ENCODE measurements around the gene BST1. TPM values are rescaled to one million over a fixed set of nuclear protein-coding genes. Genes with fewer than 3 reads are reported as not detected.
A peak's percentile ranks its signal among the peaks of the same experiment; 100 is the strongest.

Gene BST1
- total RNA-seq, 2 experiments from 2014 or later, result 0.40 to 0.95 TPM

- ChIA-PET CTCF (interaction anchor here (1.3 kb wide), 1 partner anchor 12 kb away, joined by 3 read pairs; no protein-coding TSS in a partner anchor), POLR2A (interaction anchor here (0.7 kb wide), 1 partner anchor 98 kb away, joined by 3 read pairs; no protein-coding TSS in a partner anchor)
- Mint-ChIP-seq H3K36me3 (ENCODE audit: low read depth) (peaks cover 5% of the 10 kb centered on the region), H3K9me3 (no peaks in the 10 kb centered on the region), H3K27ac (no peak overlapping the region), H3K4me3 (no peak overlapping the region), H3K4me1 (peaks cover 2% of the 10 kb centered on the region), H3K27me3 (peaks cover 19% of the 10 kb centered on the region)
- DNase-seq, result no peak
These were observed 7.6 kb upstream of the BST1 start for GRCh38 chr4:15695240-15695699.

DNA sequence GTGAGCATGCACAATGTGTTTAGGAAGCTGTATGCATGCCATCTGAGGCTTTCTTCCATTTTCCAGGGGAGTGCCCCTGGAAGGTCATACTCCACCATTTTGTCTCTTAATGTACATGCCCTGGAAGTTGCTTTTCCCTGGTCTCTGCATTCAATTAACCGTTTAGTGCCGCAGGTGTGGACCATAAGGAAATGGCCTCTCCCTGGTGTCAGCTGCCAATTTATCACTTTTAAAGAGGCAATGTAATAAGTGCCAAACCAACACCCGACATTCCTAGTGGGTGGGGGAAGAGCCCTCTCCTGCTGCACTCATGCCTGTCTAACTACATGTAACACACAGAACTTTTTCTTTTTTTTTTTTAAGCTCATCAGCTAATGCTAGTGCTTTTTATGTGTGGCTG is 7.1 kb upstream of the BST1 start:
- Mint-ChIP-seq H3K4me3 (no peak overlapping the region), H3K27me3 (peaks cover 19% of the 10 kb centered on the region), H3K4me1 (peaks cover 2% of the 10 kb centered on the region), H3K36me3 (ENCODE audit: low read depth) (peaks cover 3% of the 10 kb centered on the region), H3K9me3 (no peaks in the 10 kb centered on the region), H3K27ac (no peak overlapping the region)
- ChIA-PET POLR2A (interaction anchor here (0.7 kb wide), 1 partner anchor 97 kb away, joined by 3 read pairs; no protein-coding TSS in a partner anchor), CTCF (no interaction called here)
- no peak for DNase-seq

- H3K36me3 Mint-ChIP-seq (ENCODE audit: low read depth), result no peaks in the 10 kb centered on the region
These were observed 6.0 kb upstream of the BST1 start for GRCh38 chr4:15696866-15697265.

DNA sequence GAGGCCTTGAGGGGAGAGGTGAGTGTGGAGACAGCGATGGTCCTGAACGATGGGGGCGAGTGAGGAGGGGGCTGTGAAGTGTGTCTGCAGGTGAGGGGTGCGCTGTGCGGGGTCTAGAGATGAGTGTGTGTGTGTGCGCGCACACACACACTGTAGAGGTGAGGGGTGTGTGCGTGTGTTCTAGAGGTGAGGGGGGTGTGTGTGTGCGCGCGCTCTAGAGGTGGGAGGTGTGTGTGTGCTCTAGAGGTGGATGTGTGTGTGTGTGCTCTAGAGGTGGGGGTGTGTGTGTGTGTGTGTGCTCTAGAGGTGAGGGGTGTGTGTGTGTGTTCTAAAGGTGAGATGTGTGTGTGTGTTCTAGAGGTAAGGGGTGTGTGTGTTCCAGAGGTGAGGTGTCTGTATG is 574 bp downstream of the BST1 start:
- POLR2A ChIA-PET, result interaction anchor here (3.2 kb wide), 1 partner anchor 21 kb away, joined by 18 read pairs; the partner anchor contains the start of gene FAM200B
- Mint-ChIP-seq H3K4me1 (peaks cover 13% of the 10 kb centered on the region), H3K36me3 (ENCODE audit: low read depth) (no peaks in the 10 kb centered on the region), H3K9me3 (no peaks in the 10 kb centered on the region), H3K27me3 (peaks cover 31% of the 10 kb centered on the region), H3K27ac (no peak overlapping the region), H3K4me3 (peak overlapping the region; percentile 80)
- CTCF ChIA-PET, result interaction anchor here (1.1 kb wide), 1 partner anchor 53 kb away, joined by 3 read pairs; no protein-coding TSS in a partner anchor
- no peak for DNase-seq

More at GRCh38 chr4:15696866-15697265, 6.0 kb upstream of the BST1 start:
- no peak for DNase-seq
- ChIA-PET POLR2A (no interaction called here), CTCF (no interaction called here)
- H3K9me3 Mint-ChIP-seq, result no peaks in the 10 kb centered on the region
- H3K27ac Mint-ChIP-seq, result no peak overlapping the region
- H3K4me3 Mint-ChIP-seq, result no peak overlapping the region
- H3K27me3 Mint-ChIP-seq, result peaks cover 21% of the 10 kb centered on the region
- H3K4me1 Mint-ChIP-seq, result peaks cover 2% of the 10 kb centered on the region

- peaks cover 26% of the 10 kb centered on the region for H3K27me3 Mint-ChIP-seq
- DNase-seq, result no peak
- peak overlapping the region; percentile 8 for H3K4me3 Mint-ChIP-seq
- no peaks in the 10 kb centered on the region for H3K9me3 Mint-ChIP-seq
- ChIA-PET CTCF (no interaction called here), POLR2A (no interaction called here)
- H3K36me3 Mint-ChIP-seq (ENCODE audit: low read depth), result no peaks in the 10 kb centered on the region
- H3K4me1 Mint-ChIP-seq, result peaks cover 13% of the 10 kb centered on the region
- no peak overlapping the region for H3K27ac Mint-ChIP-seq
These were observed 1.3 kb downstream of the BST1 start for GRCh38 chr4:15704129-15704528.

DNA sequence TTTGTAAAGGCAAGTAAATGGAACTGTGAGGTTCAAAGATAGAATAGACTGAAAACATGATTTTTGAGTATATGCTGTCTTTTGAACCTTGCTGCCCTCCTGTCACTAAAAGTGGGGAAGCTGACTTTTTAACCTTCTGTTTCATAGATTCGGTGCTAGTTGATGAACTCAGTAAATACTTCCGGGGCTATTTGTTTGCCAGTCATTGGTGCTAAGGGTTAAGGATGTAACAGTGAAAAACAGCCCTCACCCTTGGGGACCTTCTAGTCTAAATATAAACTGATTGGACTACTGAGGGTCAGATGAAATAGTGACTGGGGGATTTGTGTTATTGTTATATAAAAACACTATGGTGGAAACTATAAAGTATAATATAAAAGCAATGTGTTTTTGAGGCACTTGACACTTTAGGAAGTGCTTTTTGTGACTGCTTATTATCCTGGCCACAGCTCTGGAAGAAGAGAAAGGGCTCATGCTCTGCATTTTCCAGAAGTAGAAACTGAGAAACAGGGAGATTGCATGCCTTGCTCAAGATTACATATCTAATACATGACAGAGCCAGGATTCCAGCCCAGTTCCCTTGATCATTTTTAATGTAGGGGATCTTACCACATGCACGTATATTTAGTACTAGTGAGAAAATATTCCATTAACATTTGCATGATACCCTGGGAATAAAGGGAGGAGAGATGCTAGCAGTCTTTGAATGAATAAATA is 3.9 kb downstream of the BST1 start:
- Mint-ChIP-seq H3K9me3 (no peaks in the 10 kb centered on the region), H3K4me3 (no peak overlapping the region), H3K4me1 (peaks cover 13% of the 10 kb centered on the region), H3K27me3 (peaks cover 16% of the 10 kb centered on the region), H3K36me3 (ENCODE audit: low read depth) (no peaks in the 10 kb centered on the region), H3K27ac (no peak overlapping the region)
- ChIA-PET POLR2A (no interaction called here), CTCF (no interaction called here)
- no peak for DNase-seq

- no peak for DNase-seq
- H3K4me3 Mint-ChIP-seq, result no peak overlapping the region
- POLR2A ChIA-PET, result no interaction called here
- H3K9me3 Mint-ChIP-seq, result no peaks in the 10 kb centered on the region
- H3K36me3 Mint-ChIP-seq (ENCODE audit: low read depth), result no peaks in the 10 kb centered on the region
- CTCF ChIA-PET, result no interaction called here
- H3K27ac Mint-ChIP-seq, result no peak overlapping the region
- peaks cover 9% of the 10 kb centered on the region for H3K4me1 Mint-ChIP-seq
- H3K27me3 Mint-ChIP-seq, result peaks cover 19% of the 10 kb centered on the region
These were observed 4.5 kb downstream of the BST1 start for GRCh38 chr4:15707363-15707715.

GRCh38 chr4:15711762-15712161 is 8.9 kb downstream of the BST1 start:
- Mint-ChIP-seq H3K27ac (no peak overlapping the region), H3K4me3 (no peak overlapping the region), H3K27me3 (peaks cover 7% of the 10 kb centered on the region), H3K36me3 (ENCODE audit: low read depth) (no peaks in the 10 kb centered on the region), H3K4me1 (no peaks in the 10 kb centered on the region), H3K9me3 (no peaks in the 10 kb centered on the region)
- CTCF ChIA-PET, result interaction anchor here (0.6 kb wide), 1 partner anchor 61 kb away, joined by 3 read pairs; no protein-coding TSS in a partner anchor
- DNase-seq, result no peak
- POLR2A ChIA-PET, result interaction anchor here (0.7 kb wide), 1 partner anchor 74 kb away, joined by 3 read pairs; no protein-coding TSS in a partner anchor

- DNase-seq, result no peak
- ChIA-PET CTCF (interaction anchor here (0.6 kb wide), 1 partner anchor 62 kb away, joined by 3 read pairs; no protein-coding TSS in a partner anchor), POLR2A (no interaction called here)
- Mint-ChIP-seq H3K27me3 (peaks cover 8% of the 10 kb centered on the region), H3K27ac (no peak overlapping the region), H3K9me3 (no peaks in the 10 kb centered on the region), H3K36me3 (ENCODE audit: low read depth) (no peaks in the 10 kb centered on the region), H3K4me3 (no peak overlapping the region), H3K4me1 (no peaks in the 10 kb centered on the region)
These were observed 9.3 kb downstream of the BST1 start for GRCh38 chr4:15712214-15712613.

DNA sequence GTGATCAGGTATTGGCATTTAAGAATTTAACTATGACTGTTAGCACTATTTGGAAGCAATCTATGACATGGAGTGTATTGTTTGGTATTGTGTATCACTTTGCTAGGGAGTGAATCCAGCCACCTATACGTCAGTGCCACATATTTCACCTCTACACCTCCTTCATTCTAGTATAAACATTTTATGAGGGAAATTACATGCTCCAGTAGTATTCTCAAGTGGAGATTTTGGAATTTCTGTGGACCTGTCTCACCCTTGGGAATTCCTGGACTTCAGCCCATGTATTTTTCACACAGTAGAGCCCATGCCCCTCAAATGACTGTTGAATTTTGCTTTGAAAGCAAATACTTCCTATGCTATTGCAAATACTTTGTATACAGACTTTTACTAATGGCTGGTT is 11.3 kb downstream of the BST1 start:
- CTCF ChIA-PET, result no interaction called here
- Mint-ChIP-seq H3K27ac (no peak overlapping the region), H3K27me3 (peaks cover 7% of the 10 kb centered on the region), H3K4me3 (no peak overlapping the region), H3K4me1 (no peaks in the 10 kb centered on the region), H3K36me3 (ENCODE audit: low read depth) (no peaks in the 10 kb centered on the region), H3K9me3 (no peaks in the 10 kb centered on the region)
- DNase-seq, result no peak
- POLR2A ChIA-PET, result no interaction called here

DNA sequence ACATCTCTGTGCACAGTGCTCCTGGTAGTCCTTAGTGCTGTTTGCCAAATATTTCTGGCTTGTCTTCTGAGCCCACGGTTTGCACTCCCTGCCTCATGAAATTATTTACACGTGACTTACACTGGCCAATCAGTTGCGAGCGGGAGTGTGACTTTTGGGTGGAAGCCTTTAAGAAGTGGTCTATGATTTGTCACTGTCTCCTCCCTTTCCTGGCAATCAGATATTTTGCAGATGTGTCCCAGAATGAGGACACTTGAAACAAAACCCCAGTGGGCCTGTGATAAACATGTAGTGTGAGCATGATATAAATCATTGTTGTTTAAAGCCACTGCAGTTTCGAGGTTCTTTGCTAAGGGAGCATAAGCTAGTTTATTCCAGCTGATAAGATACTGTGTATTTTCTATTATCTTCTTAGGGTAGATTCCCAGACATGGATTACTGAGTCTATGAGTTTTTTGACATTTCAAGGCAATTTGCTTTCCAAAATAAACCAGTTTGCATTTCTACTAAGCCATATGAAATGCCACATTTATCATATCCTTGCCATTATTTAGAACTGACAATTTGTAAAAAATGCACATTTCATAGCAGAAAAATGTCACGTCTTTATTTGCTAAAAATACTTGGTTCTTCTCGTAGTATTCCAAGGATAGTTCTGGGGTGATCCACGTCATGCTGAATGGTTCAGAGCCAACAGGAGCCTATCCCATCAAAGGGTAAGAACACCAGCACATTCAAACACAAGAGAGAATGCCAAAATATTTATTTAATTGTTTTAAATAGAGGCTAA is 12.0 kb downstream of the BST1 start:
- no peak overlapping the region for H3K27ac Mint-ChIP-seq
- H3K27me3 Mint-ChIP-seq, result peaks cover 7% of the 10 kb centered on the region
- no peaks in the 10 kb centered on the region for H3K4me1 Mint-ChIP-seq
- ChIA-PET POLR2A (no interaction called here), CTCF (no interaction called here)
- H3K4me3 Mint-ChIP-seq, result no peak overlapping the region
- H3K36me3 Mint-ChIP-seq (ENCODE audit: low read depth), result no peaks in the 10 kb centered on the region
- no peak for DNase-seq
- H3K9me3 Mint-ChIP-seq, result no peaks in the 10 kb centered on the region

DNA sequence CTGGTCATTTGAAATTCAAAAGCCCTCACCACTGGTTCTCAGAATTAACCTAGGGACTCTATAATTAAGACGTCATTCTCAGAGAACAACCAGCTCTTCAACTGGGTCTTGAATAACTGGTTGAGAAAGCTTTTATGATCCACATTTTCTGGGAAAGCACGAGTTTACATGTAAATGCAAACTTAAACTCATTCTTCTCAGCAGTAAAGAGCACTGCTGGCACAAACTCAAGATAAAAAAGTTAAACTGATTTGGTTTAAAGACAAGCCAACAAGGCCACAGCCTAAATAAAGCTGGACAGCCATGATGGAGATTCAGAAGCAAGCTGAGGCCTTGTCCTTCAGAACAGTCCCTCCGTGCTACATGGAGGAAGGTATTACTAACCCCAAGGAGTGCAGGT is 13.2 kb downstream of the BST1 start:
- H3K4me1 Mint-ChIP-seq, result no peaks in the 10 kb centered on the region
- H3K36me3 Mint-ChIP-seq (ENCODE audit: low read depth), result no peaks in the 10 kb centered on the region
- H3K4me3 Mint-ChIP-seq, result no peak overlapping the region
- DNase-seq, result no peak
- CTCF ChIA-PET, result interaction anchor here (1.6 kb wide), 1 partner anchor 12 kb away, joined by 5 read pairs; no protein-coding TSS in a partner anchor
- H3K9me3 Mint-ChIP-seq, result no peaks in the 10 kb centered on the region
- POLR2A ChIA-PET, result no interaction called here
- H3K27me3 Mint-ChIP-seq, result peaks cover 7% of the 10 kb centered on the region
- H3K27ac Mint-ChIP-seq, result no peak overlapping the region

- no peaks in the 10 kb centered on the region for H3K4me1 Mint-ChIP-seq
- H3K9me3 Mint-ChIP-seq, result no peaks in the 10 kb centered on the region
- no peak overlapping the region for H3K4me3 Mint-ChIP-seq
- ChIA-PET POLR2A (no interaction called here), CTCF (interaction anchor here (1.1 kb wide), 1 partner anchor 72 kb away, joined by 3 read pairs; no protein-coding TSS in a partner anchor)
- no peak overlapping the region for H3K27ac Mint-ChIP-seq
- peaks cover 2% of the 10 kb centered on the region for H3K27me3 Mint-ChIP-seq
- H3K36me3 Mint-ChIP-seq (ENCODE audit: low read depth), result no peaks in the 10 kb centered on the region
- no peak for DNase-seq
These were observed 14.2 kb downstream of the BST1 start for GRCh38 chr4:15717086-15717485.
